ENCODE data around the gene SP5.
"Not testable (repeated sequence)": the region's sequence is repeated elsewhere in the genome, so short reads cannot be mapped to it uniquely, and the experiment has no call there.

SP5 gene

DNA sequence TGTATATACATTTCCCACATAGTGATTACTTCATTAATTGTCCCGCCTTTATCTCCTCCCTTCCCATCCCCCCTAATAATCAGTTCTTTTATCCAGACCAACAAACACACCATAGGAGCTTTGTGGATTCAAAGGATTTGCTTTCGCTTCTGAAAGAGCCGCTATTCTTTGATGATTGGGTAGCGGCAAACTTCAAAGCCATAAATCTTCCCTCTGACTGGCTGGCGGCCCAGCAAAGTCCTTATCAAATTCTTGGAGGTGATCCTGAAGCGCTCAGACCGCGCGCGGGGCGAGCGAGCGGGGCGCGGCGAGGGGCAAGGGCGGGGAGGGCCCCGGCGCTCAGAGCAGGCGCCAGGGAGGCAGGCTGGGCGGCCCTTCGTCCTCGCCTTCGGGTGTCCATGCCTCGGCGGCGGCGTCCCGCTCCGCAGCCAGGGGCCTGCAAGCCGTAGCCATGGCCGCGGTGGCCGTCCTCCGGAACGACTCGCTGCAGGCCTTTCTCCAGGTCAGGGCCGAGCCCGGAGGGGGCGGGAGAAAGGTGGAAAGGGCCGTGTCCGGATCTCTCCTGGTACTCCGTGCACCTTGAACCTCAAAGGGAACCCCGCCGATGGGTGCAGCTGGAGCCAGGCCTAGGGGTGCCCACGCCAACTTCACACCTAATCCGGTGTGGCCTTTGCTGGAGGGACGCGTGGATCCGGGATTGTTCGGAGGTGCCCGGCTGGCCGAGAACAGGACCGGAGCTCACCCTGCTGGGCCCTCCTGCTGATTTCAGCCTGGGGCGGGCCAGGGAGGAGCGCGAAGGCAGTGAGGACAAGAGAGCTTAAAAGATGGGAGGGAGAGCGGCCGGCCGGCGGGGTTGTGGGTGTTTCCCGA, at the start of gene SP5:
Gene SP5 (plus strand): TSS at position 276 of the 870 bp plus-strand sequence. CDS start 176 bp downstream, at position 452.
- DNase-seq (ENCODE audit: low read depth), result peak; percentile 3

DNA sequence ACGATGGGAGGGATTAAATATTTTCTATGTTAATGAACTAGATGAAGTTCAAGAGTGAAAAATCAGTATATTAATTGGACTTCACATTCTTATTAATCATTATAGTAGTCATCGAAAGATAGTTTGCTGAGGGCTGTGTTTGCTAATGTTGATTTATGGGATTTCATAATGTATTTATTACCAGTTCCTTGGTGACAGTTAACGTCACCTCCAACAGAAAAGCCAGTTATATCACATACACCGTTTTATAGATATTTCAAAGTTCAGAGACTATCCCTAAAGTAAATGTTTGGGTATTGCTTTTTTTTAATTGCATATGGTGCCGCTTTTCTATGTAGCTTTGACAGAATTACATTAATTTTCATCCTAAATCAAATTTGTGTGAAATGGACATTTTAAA, 49.4 kb upstream of the SP5 start:
- DNase-seq (ENCODE audit: low read depth), result no peak

DNA sequence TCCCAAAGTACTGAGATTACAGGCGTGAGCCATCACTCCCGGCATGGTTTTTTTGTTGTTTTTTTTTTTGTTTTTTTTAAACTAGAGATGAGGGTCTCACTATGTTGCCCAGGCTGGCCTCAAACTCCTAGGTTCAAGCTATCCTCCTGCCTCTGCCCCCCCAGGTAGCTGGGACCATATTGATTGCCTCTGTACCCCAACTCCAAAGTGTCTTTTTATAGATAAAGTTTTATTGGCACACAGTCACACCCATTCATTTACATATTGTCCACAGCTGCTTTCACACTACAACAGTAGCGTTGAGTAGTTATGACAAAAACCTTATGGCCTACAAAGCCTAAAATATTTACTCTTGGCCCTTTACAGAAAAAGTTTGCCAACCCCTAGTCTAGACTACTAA, 45.2 kb upstream of the SP5 start:
- DNase-seq (ENCODE audit: low read depth), result no peak

DNA sequence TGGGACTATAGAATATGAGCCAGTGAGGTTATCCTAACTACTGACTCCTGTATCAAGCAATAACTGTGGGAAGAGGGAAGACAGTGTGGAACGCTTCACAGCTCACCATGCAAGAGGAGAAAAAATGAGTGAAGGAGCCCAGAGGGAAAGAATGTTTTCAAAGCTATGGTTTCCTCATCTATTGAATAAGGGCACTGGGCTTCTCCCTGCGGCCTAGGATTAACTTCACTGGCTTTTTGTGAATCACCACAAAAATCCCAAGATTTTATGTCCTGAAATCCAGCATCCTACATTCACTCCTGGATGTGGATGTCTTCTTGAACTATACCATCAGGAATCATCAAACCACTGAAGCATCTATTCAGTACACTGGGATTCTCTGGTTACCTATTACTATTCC, 44.5 kb upstream of the SP5 start:
- no peak for DNase-seq (ENCODE audit: low read depth)

DNA sequence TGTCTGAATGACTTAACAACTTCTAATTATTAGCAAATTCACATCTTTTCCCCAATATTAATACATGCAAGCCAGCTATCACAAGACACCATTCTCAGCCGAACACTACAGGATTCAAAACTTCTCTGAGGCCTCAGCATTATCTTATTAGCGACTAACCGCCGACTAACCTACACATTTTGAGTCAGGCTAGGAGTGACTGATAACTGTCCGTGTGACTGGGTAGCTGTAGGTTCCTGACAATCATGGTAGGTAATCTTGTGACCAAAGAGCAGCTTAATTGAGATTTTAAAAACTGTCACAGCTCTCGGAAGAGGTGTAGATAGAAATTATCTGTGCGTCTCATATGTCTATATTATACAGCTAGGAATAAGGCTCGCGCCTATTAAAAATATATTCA, 44.1 kb upstream of the SP5 start:
- no peak for DNase-seq (ENCODE audit: low read depth)

DNA sequence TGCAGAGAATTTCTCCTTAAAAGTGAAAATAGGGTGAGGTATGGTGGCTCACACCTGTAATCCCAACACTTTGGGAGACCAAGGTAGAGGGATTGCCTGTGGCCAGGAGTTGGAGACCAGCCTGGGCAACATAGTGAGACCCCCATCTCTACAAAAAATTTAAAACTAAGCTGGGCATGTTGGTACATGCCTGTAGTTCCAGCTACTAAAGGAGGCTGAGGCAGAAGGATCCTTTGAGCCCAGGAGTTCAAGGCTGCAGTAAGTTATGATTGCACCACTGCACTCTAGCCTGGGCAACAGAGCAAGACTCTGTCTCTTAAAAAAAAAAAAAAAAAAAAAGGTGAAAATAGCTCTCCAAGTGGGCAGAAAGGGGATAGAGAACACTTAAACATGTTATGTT, 40.9 kb upstream of the SP5 start:
- DNase-seq (ENCODE audit: low read depth), result not testable (repeated sequence)

DNA sequence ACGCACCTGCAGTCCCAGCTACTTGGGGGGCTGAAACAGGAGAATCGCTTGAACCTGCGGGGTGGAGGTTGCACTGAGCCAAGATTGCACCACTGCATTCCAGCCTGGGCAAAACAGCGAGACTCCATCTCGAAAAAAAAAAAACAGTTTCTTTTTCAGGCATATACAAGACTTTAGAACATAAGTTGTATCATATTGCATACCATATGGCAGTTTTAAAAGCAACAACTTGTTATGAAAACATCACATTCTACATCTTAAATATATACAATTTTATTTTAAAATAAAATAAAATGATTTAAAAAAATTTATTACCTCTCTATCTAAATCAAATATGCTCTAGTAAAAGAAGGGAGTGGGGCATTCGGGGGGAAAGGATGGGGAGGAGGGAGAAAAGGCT, 39.4 kb upstream of the SP5 start:
- DNase-seq (ENCODE audit: low read depth), result no peak

DNA sequence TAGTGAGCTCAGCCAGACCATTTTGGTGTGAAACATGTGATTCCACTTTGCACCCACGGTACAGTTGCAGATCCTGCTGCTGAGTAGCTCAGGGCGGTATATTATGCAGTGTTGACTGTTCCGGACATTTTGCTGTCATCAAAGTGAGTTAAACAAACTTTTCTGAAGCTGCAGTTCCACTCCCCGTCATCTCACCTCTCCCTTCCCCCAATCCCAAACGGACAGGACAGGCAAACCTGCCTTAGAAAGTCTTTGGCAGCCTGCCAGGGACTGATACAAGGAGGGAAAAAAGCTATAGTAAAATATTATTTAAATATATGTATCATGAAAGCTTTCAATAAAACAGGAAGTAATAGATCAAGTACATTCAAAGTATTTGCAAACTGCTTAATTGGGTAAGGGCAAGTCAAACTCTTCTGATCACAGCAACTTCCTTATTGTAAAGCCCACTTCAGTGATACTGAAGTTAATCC, 35.5 kb upstream of the SP5 start:
- DNase-seq (ENCODE audit: low read depth), result no peak

DNA sequence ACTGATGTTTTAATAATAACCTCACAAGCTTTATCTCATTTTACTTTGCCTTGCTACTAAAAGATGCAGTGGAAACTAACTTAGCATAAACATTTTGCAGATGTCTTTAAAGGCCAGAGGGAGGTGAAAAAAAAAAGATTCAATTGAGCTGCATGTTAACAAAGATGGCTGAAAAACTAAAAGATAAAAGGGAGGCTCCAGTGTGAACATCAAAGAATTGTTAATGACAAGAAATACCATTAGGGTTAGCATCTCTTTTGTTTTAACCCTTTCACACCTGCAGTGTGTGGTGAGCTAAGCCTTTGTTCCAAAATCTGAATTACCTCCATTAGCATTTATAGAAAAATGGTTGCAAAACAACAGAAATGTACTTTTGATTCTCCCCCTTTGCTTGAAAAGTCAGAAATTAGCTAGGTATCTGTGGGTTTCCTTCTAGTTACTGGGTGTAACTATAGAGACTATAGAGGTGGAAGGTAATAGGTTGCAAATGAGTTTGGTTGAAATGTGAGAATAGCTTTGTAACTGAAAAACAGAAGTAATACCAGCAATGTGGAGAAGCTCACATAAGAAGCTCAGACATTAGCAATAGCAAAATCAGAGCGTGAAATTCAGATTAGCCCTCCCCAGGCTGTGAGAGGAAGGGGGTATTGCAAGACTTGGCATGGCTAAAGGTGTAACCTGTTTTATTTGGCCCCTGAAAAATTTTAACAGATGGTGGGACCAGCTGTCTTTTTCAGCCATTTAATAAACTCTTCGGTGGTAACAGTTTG, 34.8 kb upstream of the SP5 start:
- no peak for DNase-seq (ENCODE audit: low read depth)

DNA sequence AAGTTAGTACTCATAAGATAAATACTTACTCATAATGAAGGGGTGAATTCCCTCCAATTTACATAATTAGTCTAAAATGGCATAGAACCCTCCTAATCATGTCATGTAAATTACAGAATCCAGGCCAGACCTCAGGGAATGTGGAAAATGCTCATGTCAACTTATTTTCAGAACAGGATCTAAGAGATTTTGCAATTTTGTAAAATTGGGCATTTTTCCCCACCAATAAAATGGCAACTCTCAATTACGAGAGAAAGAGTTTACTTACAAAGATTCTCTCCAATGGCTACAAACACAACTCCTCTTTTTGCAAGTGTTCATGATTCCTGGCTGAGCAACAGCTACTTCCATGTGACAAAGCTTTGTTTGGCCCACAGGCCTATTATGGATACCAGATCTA, 33.8 kb upstream of the SP5 start:
- no peak for DNase-seq (ENCODE audit: low read depth)

DNA sequence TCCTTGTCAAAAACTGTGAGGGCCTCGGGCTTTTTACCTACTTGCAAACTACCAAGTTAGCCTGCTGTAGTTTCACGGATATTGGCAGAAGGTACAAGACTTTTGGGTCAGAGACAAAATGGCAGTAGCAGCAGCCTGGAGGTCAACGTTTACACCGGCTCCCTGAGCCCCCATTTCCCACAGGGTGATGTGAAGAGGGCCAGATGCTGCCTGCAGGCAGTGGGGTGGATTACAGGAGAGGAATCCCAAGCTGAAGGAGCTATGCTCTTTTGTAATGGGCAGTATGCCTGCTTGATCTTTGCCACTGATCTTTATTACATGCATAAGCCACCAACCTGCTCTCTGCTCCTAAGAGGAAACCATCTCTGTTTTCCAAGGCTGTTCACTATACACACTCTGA, 29.5 kb upstream of the SP5 start:
- no peak for DNase-seq (ENCODE audit: low read depth)

DNA sequence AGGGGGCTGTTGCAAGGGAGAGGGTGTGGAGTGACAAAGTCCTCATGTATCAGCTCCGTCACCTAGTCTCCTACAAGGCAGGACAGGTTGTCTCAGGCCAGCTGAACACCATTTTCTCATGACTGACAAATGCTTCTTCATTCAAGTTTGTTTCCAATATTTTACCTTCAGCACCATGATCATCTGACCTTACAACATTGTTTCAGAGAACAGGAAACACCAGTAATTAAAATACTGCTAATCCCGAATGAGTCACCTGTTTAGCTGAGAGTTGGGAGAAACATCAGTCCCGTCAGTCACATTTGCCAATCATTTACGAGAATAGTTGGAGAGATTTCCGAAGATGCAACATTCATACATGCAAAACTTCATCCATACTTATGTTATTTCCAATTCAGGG, 25.7 kb upstream of the SP5 start:
- DNase-seq (ENCODE audit: low read depth), result no peak

DNA sequence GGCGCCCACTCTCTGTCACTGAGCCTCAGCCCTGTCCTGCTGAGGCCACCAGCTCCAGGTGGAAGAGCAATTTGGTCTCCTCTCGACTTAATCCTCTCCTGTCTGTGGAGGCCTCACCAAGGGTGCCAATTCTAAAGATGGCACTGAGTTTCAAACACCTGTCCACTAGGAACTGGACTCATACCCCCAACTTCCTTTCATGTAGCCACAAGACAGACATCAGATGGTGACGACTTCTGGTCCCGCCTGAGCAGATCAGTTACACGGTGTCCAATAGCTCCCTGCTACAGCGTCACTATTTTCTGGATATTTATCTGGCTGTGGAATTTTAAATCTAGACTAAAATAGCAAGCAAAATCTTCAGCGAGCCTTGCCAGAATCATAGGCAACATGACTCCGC, 24.5 kb upstream of the SP5 start:
- DNase-seq (ENCODE audit: low read depth), result no peak

DNA sequence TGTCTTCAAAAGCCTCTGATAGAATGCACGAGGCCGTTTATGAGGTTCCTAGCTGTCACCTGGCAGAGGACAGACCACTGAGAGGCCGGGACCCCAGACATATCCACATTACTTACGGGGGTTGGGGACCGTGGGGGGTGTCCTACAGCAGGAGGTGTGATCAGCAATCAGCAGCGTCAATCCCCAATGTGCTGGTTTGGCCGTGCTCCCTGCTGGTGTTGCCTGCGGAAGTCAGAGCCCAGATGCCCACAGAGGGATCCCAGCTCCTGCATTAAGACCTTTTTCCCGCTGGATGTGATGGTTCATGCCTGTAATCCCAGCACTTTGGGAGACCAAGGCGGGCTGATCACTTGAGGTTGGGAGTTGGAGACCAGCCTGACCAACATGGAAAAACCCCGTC, 20.8 kb upstream of the SP5 start:
- no peak for DNase-seq (ENCODE audit: low read depth)

DNA sequence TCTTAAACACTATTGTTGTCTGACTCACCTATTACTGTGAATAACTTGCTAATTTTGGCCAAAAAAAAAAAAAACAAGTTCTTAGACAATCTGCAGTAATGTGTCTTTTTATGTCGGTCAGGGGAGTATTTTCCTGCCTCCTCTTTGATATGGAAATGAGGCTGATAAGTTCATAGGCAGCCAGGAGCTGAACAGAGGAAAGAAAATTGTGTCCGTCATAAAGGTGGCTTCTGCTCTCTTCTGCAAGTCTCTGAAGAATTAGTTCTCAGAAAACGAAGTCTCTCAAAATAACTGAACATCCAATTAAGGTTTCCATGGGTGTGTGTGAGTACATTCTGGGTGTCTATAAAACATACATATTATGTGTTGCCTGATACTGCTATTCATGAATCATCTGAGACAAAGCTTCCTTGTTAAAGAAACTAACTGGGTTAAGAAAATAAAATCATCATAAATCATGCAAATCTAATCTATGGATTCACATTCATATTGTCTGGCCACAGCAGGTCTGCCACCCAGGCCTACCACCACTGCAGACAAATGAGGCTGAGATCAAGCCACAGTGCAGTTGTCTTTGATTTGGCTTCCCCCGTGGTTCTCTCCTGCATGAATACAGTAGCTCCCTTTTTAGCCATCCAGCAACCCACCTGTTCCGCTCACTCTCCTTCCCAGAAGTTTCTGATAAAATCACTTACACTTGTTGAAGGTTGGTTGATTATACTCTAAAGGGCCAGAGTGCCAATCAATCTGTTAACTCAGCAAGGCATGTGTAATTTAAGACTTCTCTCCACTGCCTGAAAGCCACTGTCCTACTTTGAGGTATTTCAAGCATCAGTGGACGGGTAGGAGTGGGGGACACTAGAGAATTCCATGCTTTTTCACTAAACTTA, 19.4 kb upstream of the SP5 start:
- no peak for DNase-seq (ENCODE audit: low read depth)

DNA sequence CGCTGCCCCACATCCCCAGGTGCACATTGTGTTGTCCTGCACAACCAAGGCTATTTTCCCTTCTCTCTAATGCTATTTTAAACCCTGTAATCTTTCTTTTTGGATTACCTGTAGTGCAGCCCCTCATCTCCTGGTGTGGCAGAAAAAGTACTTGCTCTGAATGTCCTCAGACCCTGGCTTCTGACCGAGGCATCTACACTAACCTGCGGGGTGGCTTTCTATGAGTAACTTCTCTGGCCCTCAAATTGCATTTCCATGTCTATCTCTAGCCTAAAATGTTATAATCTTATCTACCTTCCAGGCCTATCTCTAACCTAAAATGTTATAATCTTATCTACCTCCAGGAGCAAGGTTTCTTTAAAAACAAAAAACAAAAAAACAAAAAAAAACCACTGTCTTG, 18.2 kb upstream of the SP5 start:
- no peak for DNase-seq (ENCODE audit: low read depth)

DNA sequence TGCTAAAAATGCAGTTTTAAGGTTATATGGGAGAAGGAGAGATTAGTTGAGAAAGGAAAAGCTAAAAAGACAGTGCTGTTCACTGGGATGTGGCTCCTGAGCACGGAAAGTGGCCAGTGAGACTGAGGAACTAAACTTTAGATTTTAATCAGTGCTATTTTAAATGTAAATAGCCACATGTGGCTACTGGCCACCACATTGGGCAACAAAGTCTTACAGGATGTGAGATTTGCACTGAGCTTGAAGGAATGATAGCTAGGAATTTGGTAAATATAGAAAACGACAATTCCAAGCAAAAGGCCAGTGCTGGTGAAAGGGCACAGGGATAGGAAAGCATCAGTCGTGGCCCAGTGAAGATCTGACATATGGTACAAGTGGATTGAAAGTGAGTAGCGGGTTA, 14.1 kb upstream of the SP5 start:
- DNase-seq (ENCODE audit: low read depth), result no peak

DNA sequence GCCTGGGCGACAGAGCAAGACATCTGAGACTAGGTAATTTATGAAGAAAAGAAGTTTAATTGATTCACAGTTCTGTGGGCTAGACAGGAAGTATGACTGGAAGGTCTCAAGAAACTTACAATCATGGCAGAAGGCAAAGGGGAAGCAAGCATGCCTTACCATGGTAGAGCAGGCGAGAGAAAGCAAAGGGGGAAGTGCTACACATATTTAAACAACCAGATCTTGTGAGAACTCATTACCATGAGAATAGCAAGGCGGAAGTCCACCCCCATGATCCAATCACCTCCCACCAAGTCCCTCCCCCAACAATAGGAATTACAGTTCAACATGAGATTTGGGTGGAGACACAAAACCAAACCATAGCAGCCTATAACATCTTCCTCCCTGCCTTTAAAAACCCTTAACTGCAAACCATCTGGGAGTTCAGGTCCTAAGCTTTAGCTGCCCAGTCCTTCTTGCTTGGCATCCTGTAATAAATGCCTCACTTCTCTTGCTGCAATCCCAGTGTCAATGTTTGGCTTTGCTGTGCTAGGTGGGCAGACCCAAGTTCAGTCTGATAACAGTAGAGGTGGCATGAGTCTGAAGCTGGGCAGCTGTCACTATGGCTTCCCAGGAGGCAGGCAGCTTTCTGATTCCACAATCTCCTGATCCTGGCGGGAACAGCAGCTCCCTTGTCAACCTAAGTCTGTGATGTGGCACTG, 11.2 kb upstream of the SP5 start:
- DNase-seq (ENCODE audit: low read depth), result no peak

DNA sequence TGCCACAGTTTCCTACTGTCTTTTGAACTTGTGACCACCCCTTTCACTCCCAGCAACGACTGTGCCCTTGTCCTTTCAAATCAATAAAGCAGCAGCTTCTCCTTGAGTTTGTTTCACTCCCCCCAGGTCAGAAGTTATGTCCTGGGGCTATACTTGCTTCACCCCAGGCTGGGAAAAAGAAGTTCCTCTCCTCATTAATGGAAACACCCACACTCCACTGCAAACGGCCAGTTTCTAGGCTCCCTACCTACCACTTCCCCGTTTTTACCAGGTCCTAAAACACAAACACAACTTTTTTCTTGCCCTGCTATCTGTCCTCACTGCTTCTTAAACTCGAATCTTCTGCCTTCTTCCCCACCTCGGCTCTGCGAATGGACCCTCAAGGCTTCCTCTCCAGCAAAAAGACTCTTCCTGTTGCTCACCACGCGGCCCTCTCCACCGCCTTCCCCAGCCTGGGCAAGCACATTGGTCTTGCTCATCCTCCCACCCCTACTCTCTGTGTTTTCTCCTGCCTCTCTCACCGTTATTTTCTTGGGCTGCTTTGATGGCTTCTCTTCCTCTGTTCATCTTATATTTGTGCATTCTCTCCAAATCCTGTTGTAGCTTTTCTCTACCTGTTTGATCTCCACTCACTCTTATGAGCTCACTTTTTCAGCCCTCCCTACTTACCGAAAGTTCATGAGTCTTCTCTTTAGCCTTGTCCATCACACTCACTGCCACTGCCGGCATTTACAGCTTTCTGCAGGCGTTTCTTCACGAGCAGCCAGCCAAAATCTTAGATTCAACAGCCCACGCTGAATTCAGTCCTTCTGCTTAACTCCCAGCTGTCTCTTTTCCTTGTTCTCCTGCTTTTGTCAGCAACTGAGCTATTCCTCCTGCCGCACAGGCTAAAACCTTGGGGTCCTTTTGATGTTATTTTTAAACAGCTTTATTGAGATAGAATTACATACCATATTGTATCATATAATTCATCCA, 7.0 kb upstream of the SP5 start:
- no peak for DNase-seq (ENCODE audit: low read depth)

DNA sequence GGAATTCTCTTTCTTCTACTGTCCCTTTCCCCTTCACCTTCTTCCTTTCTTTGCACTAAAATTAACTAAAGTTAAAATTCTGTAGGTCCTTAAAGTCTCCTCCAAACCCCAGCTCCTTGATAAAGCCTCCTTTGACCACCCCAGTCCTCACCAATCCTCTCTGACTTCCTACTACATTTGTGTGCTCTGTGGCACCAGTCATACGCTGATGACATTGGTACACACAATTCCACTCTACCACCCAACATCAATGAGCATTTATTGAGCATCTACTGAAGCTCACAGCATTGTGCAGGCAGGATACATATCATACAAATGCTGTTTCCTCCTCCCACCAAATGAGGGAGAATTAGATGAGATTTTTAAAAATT, 4.5 kb upstream of the SP5 start:
- no peak for DNase-seq (ENCODE audit: low read depth)

All from stromal cell of bone marrow (primary cell).